GM18508 (cell line): ENCODE measurements around the gene CHMP1B.
"Not testable (repeated sequence)": the region's sequence is repeated elsewhere in the genome, so short reads cannot be mapped to it uniquely, and the experiment has no call there.

Experiments
- ATAC-seq: cut with Tn5 transposase; IDR thresholded peaks from one replicate; pipeline ENCODE4 v1.9.1; 2021; ENCODE audit warnings: moderate number of reproducible peaks; ENCODE audit not compliant: insufficient read depth, unreplicated experiment

Gene CHMP1B

GRCh38 chr18:11892438-11892837 is 41.2 kb downstream of the CHMP1B start:
- ATAC-seq = not testable (repeated sequence)

- no peak for ATAC-seq
Observed at GRCh38 chr18:11897781-11898180, 46.6 kb downstream of the CHMP1B start.

- ATAC-seq = no peak
Observed at GRCh38 chr18:11899063-11899462, 47.9 kb downstream of the CHMP1B start.

- no peak for ATAC-seq
Observed at GRCh38 chr18:11901826-11902438, 50.7 kb downstream of the CHMP1B start.

GRCh38 chr18:11902522-11903292 is 51.5 kb downstream of the CHMP1B start:
- no peak for ATAC-seq
